GM18499 (cell line): Measurements from ENCODE around the gene RNU1-3.
"Not testable (repeated sequence)": the region's sequence is repeated elsewhere in the genome, so short reads cannot be mapped to it uniquely, and the experiment has no call there.

Experiments used
- ATAC-seq: cut with Tn5 transposase; IDR thresholded peaks from one replicate; pipeline ENCODE4 v1.9.1; 2021; ENCODE audit warnings: moderate number of reproducible peaks; ENCODE audit not compliant: insufficient read depth, unreplicated experiment

Gene RNU1-3

GRCh38 chr1:16666502-16667413, at the start of gene RNU1-3:
RNU1-3 (minus strand) TSS chr1:16666948.
- ATAC-seq, result peak; percentile 55

GRCh38 chr1:16713480-16713879, 46.7 kb upstream of the RNU1-3 start:
- not testable (repeated sequence) for ATAC-seq

GRCh38 chr1:16712984-16713383, 46.2 kb upstream of the RNU1-3 start:
- not testable (repeated sequence) for ATAC-seq

GRCh38 chr1:16712582-16712981, 45.8 kb upstream of the RNU1-3 start:
- not testable (repeated sequence) for ATAC-seq

- not testable (repeated sequence) for ATAC-seq
Measured at GRCh38 chr1:16712131-16712530, 45.4 kb upstream of the RNU1-3 start.

GRCh38 chr1:16710618-16711017, 43.9 kb upstream of the RNU1-3 start:
- not testable (repeated sequence) for ATAC-seq

- ATAC-seq, result not testable (repeated sequence)
Measured at GRCh38 chr1:16709659-16710087, 42.9 kb upstream of the RNU1-3 start.

GRCh38 chr1:16708704-16709103, 42.0 kb upstream of the RNU1-3 start:
- not testable (repeated sequence) for ATAC-seq

- ATAC-seq, result not testable (repeated sequence)
Measured at GRCh38 chr1:16707130-16708093, 40.7 kb upstream of the RNU1-3 start.

- not testable (repeated sequence) for ATAC-seq
Measured at GRCh38 chr1:16706302-16706701, 39.6 kb upstream of the RNU1-3 start.

- ATAC-seq, result not testable (repeated sequence)
Measured at GRCh38 chr1:16704502-16705100, 37.9 kb upstream of the RNU1-3 start.

- not testable (repeated sequence) for ATAC-seq
Measured at GRCh38 chr1:16704076-16704475, 37.3 kb upstream of the RNU1-3 start.

- ATAC-seq, result not testable (repeated sequence)
Measured at GRCh38 chr1:16703602-16704001, 36.9 kb upstream of the RNU1-3 start.

GRCh38 chr1:16703141-16703540, 36.4 kb upstream of the RNU1-3 start:
- not testable (repeated sequence) for ATAC-seq

GRCh38 chr1:16702280-16702679, 35.5 kb upstream of the RNU1-3 start:
- ATAC-seq, result not testable (repeated sequence)

- not testable (repeated sequence) for ATAC-seq
Measured at GRCh38 chr1:16701189-16701588, 34.4 kb upstream of the RNU1-3 start.

- ATAC-seq, result not testable (repeated sequence)
Measured at GRCh38 chr1:16700138-16700895, 33.6 kb upstream of the RNU1-3 start.

- not testable (repeated sequence) for ATAC-seq
Measured at GRCh38 chr1:16699440-16699839, 32.7 kb upstream of the RNU1-3 start.

- not testable (repeated sequence) for ATAC-seq
Measured at GRCh38 chr1:16697152-16697551, 30.4 kb upstream of the RNU1-3 start.
